ENCODE measurements around the gene MARK4. TPM values are rescaled to one million over a fixed set of nuclear protein-coding genes. Genes with fewer than 3 reads are reported as not detected.

Gene MARK4
- total RNA-seq, 4 donors from 2014 or later: 12.2 to 42.5 (median 22.1) TPM

- intact Hi-C loops (cut with DNase I; ENCODE audit: low total_unique reads) (no loop called here), in situ Hi-C loops (cut with MboI; ENCODE audit: low sequenced_read_pairs in 4 of 4) (no loop called here)
- Histone ChIP-seq H3K36me3 (no peaks in the 10 kb centered on the region), H3K27me3 (peaks cover 13 to 19% (median 18%) of the 10 kb centered on the region in 3 donors), H3K9me3 (no peaks in the 10 kb centered on the region), H3K27ac (peak overlapping the region; percentile 24 to 64 (median 56)), H3K4me3 (no peak overlapping the region), H3K4me1 (no peaks in the 10 kb centered on the region)
- DNase-seq: no peak
- TF ChIP-seq CTCF (IDR thresholded peaks at IDR 0.05 in 4 of 5, conservative IDR thresholded peaks at IDR 0.05 in 1 of 5) (no peak), POLR2A (IDR thresholded peaks at IDR 0.05) (no peak)
- ATAC-seq: peak in 1 of 2 donors; percentile 33
Measured at GRCh38 chr19:45211751-45212381, 39.2 kb upstream of the MARK4 start.

- no peak for DNase-seq
- TF ChIP-seq POLR2A (IDR thresholded peaks at IDR 0.05): no peak
- no peak for TF ChIP-seq CTCF (IDR thresholded peaks at IDR 0.05 in 4 of 5, conservative IDR thresholded peaks at IDR 0.05 in 1 of 5)
- H3K27me3 ChIP-seq: peaks cover 13 to 30% (median 30%) of the 10 kb centered on the region in 3 donors
- H3K9me3 ChIP-seq: no peaks in the 10 kb centered on the region
- H3K36me3 ChIP-seq: no peaks in the 10 kb centered on the region
- H3K4me1 ChIP-seq: no peaks in the 10 kb centered on the region
- intact Hi-C loops (cut with DNase I; ENCODE audit: low total_unique reads): no loop called here
- in situ Hi-C loops (cut with MboI; ENCODE audit: low sequenced_read_pairs in 4 of 4): no loop called here
- no peak for ATAC-seq
- H3K4me3 ChIP-seq: no peak overlapping the region
- H3K27ac ChIP-seq: peak overlapping the region in 3 of 4 donors; percentile 54 to 64 (median 58)
Measured at GRCh38 chr19:45213031-45213430, 38.0 kb upstream of the MARK4 start.

- in situ Hi-C loops (cut with MboI; ENCODE audit: low sequenced_read_pairs in 4 of 4): no loop called here
- no peak for TF ChIP-seq CTCF (IDR thresholded peaks at IDR 0.05 in 4 of 5, conservative IDR thresholded peaks at IDR 0.05 in 1 of 5)
- no peak for TF ChIP-seq POLR2A (IDR thresholded peaks at IDR 0.05)
- no peak for ATAC-seq
- Histone ChIP-seq H3K4me3 (no peak overlapping the region), H3K27me3 (peaks cover 24 to 40% (median 39%) of the 10 kb centered on the region in 3 donors), H3K4me1 (no peaks in the 10 kb centered on the region), H3K36me3 (no peaks in the 10 kb centered on the region), H3K9me3 (no peaks in the 10 kb centered on the region), H3K27ac (peak overlapping the region in 2 of 4 donors; percentile 1 to 22)
- no peak for DNase-seq
- intact Hi-C loops (cut with DNase I; ENCODE audit: low total_unique reads): no loop called here
Measured at GRCh38 chr19:45215391-45216191, 35.5 kb upstream of the MARK4 start.

- H3K27me3 ChIP-seq: peaks cover 24 to 41% (median 40%) of the 10 kb centered on the region in 3 donors
- no peaks in the 10 kb centered on the region for H3K9me3 ChIP-seq
- ATAC-seq (no peak), DNase-seq (no peak)
- no peak for TF ChIP-seq POLR2A (IDR thresholded peaks at IDR 0.05)
- TF ChIP-seq CTCF (IDR thresholded peaks at IDR 0.05 in 4 of 5, conservative IDR thresholded peaks at IDR 0.05 in 1 of 5): no peak
- no peak overlapping the region for H3K4me3 ChIP-seq
- H3K36me3 ChIP-seq: no peaks in the 10 kb centered on the region
- no peaks in the 10 kb centered on the region for H3K4me1 ChIP-seq
- in situ Hi-C loops (cut with MboI; ENCODE audit: low sequenced_read_pairs in 4 of 4) (no loop called here), intact Hi-C loops (cut with DNase I; ENCODE audit: low total_unique reads) (no loop called here)
- H3K27ac ChIP-seq: no peak overlapping the region
Measured at GRCh38 chr19:45216667-45217066, 34.4 kb upstream of the MARK4 start.
